SKM-1 (cell line): ENCODE data around the gene PRMT5.
"Not testable (repeated sequence)": the region's sequence is repeated elsewhere in the genome, so short reads cannot be mapped to it uniquely, and the experiment has no call there.

Experiments used
- DNase-seq: peaks from one replicate; lab custom pipeline; 2025; ENCODE audit not compliant: unreplicated experiment; lab: John Stamatoyannopoulos, UW

Gene PRMT5

DNA sequence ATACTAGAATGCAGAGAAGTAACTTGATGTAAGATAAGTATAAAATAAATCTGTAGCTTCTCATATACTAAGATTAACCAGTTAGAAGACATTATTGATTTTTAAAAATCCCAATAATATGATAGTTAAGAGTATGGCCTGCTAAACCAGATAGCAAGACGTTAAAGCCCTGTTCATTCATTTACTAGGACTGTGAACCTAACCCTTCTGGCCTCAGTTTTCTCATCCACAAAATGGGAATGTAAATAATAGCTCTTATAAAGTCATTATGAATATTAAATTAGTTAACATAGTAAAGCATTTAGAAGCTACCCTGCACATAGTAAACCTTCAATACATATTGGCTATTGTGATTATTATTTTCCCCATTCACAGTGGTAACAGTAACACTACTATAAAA is 6.0 kb upstream of the PRMT5 start:
- DNase-seq, result no peak

DNA sequence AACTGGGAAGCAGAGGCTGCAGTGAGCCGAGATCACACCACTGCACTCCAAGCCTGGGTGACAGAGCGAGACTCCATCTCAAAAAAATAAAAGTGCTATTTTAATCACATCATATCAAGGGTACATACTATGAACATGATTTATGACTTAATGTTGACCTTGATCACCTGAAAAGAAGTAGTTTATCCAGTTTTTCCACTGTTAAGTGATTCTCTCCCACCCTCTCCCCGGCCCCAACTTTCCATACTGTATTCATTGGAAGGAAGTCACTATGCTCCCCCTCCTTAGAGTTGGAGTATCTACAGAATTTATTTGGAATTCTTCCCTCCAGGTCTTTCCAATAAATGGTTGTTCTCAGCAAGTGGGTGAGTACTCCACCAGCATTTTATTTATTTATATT is 3.0 kb upstream of the PRMT5 start:
- DNase-seq, result no peak

DNA sequence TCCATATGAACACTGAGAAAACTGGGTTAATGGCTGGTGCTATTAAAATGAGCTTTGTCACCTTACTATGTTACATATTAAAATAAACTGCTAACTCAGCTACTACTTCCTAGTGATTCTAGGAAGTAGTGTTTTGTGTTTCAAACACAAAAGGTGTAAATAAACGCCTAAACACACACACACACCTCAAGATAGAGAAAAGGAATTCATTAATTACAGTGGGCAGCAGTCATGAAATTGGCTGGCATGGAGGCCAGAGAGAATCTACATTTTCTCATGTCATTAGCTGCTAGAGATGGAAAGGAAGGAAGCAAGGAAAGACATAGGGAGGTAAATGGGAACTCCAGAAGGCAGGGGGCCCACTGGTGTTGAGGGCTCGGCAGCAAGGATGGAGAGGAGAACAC is 787 bp upstream of the PRMT5 start:
- no peak for DNase-seq

DNA sequence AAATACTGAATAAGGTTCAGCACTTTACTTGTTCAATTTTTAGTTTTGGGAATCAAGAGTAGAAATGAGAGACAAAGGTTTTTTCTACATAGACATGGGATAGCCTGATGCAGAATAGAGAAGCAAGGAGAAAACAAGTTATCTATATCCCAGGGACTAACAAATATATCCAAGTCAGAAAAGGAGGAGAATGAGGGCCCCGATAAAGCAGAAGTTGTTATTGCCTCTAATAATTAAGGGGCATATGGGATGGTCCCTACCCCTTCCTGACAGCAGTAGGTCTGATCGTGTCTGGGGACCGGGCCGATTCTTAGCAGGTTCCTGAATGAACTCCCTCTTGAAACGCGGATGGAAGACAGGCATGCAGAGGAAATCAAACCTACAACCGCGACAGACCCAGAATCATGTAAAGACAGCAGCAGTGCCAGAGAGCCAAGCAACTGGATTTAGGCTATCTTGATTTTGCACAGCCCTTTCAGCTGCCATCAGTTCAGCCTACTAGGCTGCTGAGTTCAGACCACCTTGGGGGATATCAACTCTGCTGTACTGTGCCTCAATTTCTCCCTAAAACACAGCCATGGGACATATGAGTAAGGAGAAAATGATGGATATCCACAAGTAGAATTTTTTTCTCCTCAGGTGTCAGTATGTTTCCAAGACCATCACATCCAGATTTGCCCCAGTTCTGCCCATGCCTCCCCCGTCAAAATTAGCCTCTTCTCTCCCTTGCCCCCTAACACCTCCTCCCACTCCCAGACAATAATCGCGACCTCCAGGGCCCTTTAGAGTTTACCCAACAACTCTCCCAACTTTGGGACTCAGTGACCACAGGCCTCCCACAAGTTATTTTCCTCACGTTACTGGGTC is 706 bp downstream of the PRMT5 start:
- DNase-seq, result no peak

DNA sequence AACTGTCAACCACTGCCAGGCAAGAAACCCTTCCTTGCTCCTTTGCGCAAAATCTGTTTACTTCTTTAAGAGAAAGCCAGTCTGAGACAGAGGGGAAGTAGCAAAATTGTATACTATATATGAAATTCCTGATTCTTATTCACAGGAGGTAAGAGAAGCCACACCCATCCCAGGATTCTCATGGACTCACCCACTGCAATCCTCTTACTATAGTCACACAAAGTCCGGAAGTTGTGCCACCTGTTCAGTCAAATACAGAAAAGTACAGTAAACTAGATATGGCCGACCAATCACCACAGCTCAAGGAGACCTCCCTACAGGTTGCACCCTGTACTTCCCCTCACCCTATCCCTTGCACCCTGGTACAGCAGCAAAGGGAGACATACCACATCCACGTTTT is 2.9 kb downstream of the PRMT5 start:
- no peak for DNase-seq

DNA sequence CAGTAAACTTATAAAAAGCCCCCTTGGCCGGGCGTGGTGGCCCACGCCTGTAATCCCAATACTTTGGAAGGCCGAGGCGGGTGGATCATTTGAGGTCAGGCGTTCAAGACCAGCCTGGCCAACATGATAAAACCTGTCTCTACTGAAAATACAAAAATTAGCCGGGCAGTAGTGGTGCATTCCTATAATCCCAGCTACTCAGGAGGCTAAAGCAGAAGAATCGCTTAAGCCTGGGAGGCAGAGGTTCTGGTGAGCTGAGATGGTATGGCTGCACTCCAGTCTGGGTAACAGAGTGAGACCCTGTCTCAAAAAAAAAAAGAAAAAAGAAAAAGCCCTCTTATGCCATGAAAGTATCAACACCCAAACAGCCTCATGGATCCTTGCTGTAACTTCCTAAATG is 3.7 kb downstream of the PRMT5 start:
- DNase-seq, result no peak

DNA sequence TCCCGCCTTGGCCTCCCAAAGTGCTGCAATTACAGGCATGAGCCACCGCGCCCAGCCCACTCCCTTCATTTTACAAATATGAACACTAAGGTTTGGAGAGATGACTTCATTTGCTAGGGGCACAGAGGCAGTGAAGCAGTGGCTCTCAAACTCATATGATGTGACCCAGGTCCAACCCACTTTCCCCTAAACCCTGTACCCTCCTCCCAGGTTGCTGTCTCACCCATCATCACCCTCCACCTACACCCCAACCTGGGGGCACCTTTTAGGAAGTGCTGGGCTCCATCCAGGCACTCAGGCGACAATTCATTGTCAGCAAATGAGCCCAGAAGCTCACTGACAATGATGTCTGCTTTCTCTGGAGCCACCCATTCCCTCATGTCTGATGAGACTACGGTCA is 5.4 kb downstream of the PRMT5 start:
- no peak for DNase-seq

DNA sequence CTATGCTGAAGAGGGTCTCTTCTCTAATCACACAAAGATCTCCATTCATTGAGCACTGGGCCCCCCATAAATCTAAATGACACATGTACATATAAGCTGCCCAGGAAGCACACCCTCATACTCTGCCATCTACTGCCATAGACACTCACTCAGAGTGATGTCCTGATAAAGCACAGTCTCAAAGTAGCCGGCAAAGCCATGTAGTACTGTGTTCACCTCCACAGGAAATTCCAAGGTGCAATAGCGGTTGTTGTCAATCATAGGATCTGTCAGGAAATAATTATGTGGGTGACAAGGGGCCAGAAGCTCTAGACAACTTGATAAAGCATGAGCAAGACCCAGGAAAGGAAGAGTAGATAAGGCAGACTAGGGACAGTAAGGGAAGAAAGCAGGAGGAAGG is 6.9 kb downstream of the PRMT5 start:
- no peak for DNase-seq

DNA sequence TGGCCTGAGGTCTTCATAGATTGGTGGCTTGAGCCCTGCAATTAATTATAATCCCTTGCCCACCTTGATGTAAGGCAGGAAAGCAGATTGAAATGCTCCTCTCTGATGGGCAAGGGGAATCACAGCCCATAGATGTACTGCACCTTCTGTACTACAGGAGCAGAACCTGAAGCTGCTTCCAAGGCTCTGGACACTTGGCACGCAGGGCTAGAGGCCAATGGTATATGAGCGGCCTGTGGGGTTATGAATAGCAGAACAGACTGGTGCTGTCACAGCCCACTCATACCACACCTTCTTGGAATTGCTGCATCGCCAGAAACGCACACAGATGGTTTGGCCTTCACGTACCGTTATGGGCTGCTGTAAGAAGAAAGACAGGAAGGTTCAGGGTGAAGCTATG is 8.5 kb downstream of the PRMT5 start:
- no peak for DNase-seq

DNA sequence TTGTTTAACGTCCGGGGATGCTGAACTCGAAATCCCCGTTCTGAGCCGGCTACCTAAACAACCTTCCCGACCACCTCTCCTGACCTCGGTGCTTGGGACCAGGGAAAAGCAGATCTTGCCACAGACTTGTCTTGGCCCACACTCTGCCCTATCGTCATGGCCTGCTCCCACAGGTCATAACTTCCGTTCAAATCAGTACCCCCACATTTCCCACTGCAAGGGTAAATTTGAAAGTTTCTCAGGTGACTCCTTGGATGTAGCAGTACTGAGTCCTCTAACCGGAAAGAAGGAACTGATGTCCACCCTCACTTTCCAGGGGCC is 9.6 kb downstream of the PRMT5 start:
- no peak for DNase-seq

DNA sequence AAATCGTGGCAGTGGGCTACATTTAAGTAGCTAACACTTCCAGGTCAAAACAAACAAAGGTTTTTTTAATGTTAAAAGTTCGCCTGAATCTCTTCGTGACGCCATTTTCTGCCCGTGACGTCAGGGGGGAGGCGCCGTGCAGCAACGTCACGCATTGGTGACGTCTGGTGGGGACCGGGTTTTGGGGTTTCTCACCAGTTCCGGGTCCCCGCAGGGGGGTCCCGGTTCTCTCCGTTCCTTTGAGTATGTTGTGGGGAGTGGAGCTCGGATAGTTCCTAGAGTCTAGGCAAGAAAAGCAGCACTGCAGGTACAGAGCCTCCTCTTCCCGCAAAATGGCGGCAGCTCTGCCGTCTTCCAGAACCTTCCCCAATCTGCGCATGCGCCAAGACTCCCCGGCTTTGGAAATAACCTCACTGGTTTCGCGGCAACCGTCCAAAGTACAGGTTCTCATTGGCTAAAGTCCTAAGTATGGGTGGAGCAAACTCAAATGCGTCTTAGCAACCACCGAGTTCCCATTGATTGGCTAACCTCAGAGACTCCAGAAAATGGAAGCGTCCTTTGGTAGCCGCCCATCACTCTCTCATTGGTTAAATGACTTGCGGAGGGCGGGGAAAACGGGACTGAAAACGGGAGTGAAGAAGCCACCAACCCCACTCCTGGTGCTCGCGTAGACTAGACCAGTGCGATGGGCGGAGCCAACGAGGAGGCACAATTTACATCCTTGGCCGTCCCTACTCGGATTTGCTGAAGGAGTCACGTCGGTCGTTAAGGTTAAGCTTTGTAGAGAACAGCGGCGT is 10.2 kb downstream of the PRMT5 start, which contains the start of gene RBM23:
Gene RBM23 (minus strand): TSS at position 346 of the 797 bp plus-strand sequence.
- peak; percentile 70 for DNase-seq

DNA sequence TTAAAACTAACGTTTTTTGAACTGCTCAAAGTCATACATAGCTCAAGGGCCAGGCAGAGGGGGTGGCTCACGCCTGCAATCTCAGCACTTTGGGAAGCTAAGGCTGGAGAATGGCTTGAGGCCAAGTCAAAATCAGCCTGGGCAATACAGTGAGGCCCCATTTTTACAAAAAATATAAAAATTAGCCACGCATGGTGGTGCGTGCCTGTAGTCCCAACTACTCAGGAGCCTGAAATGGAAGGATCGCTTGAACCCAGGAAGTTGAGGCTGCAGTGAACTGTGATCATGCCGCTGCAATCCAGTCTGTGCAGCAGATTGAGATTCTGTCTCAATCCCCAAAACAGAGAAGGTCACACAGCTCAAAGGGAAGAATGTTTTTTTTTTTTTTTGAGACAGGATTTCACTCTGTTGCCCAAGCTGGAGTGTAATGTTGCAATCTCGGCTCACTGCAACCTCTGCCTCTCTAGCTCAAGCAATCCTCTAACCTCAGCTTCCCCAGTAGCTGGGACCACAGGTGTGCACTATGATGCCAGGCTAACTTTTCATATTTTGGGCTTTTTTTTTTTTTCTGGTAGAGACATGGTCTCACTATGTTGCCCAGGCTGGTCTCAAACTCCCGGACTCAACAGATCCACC is 13.2 kb downstream of the PRMT5 start:
- peak; percentile 31 for DNase-seq

DNA sequence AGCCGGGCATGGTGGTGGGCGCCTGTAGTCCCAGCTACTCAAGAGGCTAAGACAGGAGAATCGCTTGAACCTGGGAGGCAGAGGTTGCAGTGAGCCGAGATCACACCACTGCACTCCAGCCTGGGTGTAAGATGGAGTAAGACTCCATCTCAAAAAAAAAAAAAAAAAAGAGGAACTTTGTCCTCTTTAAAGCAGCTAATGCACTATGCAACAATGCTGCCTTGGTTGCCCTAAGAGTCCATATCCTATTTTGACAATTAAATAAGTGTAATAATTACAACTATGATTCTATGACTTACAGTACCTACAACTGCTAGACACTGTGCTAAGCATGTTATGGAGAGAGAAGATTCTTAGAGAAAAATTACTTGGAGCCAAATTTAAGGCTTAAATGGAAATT is 14.3 kb downstream of the PRMT5 start:
- DNase-seq, result not testable (repeated sequence)

DNA sequence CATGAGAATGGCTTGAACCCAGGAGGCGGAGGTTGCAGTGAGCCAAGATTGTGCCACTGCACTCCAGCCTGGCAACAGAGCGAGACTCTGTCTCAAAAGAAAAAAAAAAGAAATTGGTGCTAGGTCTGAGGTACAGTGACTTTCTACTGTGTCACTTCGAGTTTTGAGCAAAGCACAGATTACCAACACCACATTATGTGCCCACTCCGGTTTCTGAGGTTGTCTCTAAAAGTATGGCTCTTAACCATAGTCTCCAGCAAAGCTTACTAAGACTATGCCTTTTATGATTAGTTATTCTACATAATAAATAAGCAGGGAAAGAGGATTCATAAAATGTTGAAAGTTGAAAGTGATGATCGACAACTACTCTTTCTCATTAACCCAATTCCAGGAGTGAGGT is 18.3 kb downstream of the PRMT5 start:
- no peak for DNase-seq

DNA sequence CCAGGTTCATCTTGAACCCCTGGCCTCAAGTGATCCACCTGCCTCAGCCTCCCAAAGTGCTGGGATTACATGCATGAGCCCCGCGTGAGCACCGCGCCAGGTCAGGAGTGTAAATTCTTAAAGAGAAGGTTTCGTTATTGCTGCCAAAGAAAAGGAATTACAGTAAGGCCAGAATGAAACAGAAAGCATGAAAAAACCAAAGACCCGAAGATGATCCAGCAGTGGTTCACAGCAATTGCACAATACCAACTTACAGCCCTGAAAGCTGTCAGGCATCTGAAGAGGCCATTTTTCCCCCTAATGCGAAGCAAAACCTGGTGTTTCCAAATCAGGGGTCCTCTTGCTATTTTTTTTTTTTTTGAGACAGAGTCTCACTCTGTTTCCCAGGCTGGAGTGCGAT is 20.6 kb downstream of the PRMT5 start:
- no peak for DNase-seq

DNA sequence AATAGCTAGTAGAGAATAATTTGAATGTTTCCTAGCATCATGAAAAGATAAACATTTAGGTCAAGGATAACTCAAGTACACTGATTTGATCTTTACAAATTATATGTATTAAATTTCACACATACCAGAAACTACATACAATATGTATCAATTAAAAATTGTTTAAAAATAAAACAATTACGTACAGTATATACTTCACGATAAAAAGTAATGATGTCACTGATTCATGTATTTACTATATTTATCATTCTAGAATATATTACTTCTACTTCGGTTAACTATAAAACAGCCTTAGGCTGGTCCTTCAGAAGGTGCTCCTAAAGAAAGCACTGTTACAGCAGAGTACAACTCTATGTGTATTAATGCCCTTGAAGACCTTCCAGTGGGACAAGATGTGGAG is 21.7 kb downstream of the PRMT5 start:
- DNase-seq, result no peak

DNA sequence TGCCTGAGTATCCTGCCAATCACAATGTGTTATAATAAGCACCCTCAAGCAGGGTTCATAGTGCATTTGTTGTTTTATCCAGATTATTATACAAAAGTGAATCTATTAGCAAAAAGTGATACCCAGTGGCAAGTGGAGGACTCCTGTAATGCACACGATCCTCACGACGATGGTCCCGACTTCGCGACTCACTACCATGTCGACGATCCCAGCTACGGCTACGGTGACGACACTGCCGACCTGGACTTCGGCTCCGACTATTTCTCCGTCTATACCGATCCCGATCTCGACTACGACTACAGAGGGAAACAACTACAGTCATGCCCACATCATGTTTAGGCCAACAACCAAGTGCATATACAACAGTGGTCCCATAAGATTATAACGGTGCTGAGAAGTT is 23.1 kb downstream of the PRMT5 start:
- no peak for DNase-seq

DNA sequence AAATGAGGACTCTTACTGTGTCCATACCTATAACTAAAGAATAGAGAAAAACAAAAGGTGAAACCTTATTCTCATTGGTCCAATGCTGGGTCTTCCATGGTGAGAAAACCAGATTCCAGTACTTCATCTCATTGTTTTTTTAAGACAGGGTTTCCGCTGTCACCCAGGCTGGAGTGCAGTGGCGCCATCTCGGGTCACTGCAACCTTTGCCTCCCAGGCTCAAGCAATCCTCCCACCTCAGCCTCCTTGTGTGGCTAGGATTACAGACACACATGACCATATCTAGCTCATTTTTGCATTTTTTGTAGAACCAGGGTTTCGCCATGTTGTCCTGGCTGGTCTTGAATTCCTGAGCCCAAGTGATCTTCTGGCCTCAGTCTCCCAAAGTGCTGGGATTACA is 23.5 kb downstream of the PRMT5 start:
- no peak for DNase-seq

DNA sequence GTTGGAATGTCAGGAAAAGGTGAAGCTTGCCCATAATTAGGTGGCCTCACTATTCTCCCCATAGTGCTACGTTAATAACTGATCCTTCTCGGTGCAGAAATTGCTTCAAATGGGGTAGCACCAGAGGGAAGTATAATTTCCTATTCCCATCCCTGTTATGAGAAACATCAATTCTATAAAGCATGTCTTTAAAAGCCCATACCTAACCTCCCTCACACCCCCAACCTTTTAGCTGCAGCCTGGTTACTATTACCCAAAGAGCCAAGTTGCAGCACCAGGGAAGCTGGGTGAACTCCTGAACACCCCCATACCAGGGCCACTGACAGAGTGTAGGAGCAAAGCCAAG is 25.5 kb downstream of the PRMT5 start:
- DNase-seq, result no peak

DNA sequence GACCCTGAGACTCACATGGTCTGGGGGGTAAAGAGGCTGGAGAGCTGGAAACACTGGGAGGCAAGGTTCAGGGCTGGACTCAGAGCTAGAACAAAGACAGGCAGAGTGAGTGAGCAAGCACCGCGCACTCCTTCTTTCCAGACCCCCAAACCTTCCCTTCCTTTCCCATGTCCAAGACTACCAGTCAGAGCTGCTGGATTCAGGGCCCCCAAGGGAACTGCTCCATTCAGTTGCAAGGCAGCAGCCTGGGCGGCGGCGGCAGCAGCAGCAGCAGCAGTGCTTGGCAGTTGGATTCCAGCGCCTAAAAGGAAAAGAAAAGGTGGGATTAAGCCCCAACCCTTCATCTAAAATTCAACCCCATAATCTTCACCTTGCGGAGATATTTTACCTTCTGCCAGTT is 27.4 kb downstream of the PRMT5 start:
- no peak for DNase-seq

DNA sequence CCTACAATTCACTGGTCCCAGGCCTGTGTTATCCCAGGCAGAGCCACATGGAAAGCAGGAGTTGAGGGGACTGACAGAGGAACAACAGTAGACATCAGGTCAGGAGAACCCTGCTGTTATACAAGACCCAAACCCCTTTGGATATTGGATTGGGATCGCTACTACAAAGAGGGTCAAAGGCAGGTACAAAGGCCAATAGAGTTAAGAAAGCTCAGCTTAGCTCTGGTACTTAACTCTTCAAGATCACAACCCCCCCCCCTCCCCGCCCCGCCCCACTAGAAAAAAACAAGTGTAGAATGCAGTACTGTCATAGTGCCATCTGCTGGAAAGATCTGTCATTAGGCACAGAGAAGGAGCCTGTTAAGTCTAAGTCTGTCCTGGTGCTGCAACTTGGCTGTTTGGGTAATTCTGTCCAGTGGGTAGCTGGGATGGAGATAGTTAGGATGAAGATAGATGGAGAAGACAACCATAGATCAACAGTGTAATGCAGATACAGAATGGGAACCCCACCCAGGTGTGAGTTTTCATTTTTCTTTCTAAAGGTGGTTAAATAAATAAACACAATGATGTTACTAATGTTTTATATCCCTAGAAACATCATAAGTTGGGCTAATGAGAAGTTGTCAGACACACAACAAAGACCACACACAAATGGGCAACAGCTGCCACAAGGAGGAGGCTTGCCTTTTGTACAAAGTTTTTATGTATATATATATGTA is 28.9 kb downstream of the PRMT5 start:
- DNase-seq, result peak; percentile 11
